A549 (cell line): ENCODE results near the gene FKBP2. TPM values are rescaled to one million over a fixed set of nuclear protein-coding genes. Genes with fewer than 3 reads are reported as not detected.

ENCODE experiments used
- ATAC-seq, 2 experiments: fragments of 200-7000 bp in 1 of 2; fragments of >200 bp in 1 of 2; cut with Nextera tagmentation in 1 of 2; cut with Tn5 transposase in 1 of 2; 3 replicates each; pipeline versions ENCODE4 v1.8.0 to v1.9.1; 2018 to 2020; ENCODE audit warnings: mild to moderate bottlenecking in 1 of 2, moderate library complexity in 1 of 2
- CTCF ChIA-PET: fragments of 300-600 bp; sonication (Branson Sonifier 250); formaldehyde crosslinking; extraction: SDS; loops from one replicate; lab custom pipeline; 2021; ENCODE audit warnings: antibody characterized with exemption, inconsistent platforms; lab: Yijun Ruan, JAX
- POLR2A ChIA-PET: fragments of 350-600 bp; formaldehyde crosslinking; extraction: SDS; loops from one replicate; lab custom pipeline; 2021; ENCODE audit warnings: antibody characterized with exemption, inconsistent platforms; lab: Yijun Ruan, JAX
- DNase-seq, 2 experiments: peaks; one replicate each; pipeline versions ENCODE4 v3.0.0 to v3.0.0-alpha.2; 2011 to 2016; ENCODE audit warnings: low read depth in 1 of 2, low spot score in 1 of 2
- FAIRE-seq: peaks from 2 replicates; lab custom pipeline; 2011; peaks lifted over from hg19 to GRCh38; lab: Jason Lieb, UNC
- H3K27ac ChIP-seq, 2 experiments: fragments of >200 bp; sonication (Bioruptor Twin); formaldehyde crosslinking; 3 replicates each; pipeline ENCODE4 v1.5.1; 2016 to 2017
- H3K4me1 ChIP-seq: fragments of >200 bp; sonication (Bioruptor Twin); formaldehyde crosslinking; 3 replicates; pipeline ENCODE4 v1.6.1; 2016
- H3K4me2 ChIP-seq: fragments of >200 bp; sonication (Bioruptor Twin); formaldehyde crosslinking; 3 replicates; pipeline ENCODE4 v1.6.1; 2016
- H3K4me3 ChIP-seq: fragments of >200 bp; sonication (Bioruptor Twin); formaldehyde crosslinking; 3 replicates; pipeline ENCODE4 v1.5.1; 2016
- H3K9me3 ChIP-seq: fragments of >200 bp; sonication (Bioruptor Twin); formaldehyde crosslinking; 3 replicates; pipeline ENCODE4 v1.6.1; 2016
- ATOH8 ChIP-seq: fragments of 250-450 bp; sonication (Bioruptor Pico); IDR thresholded peaks from 2 replicates; pipeline ENCODE4 v1.5.0; 2020; ENCODE audit warnings: low read depth, mild to moderate bottlenecking, moderate library complexity
- BHLHE40 ChIP-seq: IDR thresholded peaks from 2 replicates; pipeline ENCODE4 v1.6.1; 2012; ENCODE audit warnings: low read depth, low read length, inconsistent platforms
- CBX8 ChIP-seq: fragments of 200-600 bp; sonication (generic); IDR thresholded peaks from 2 replicates; pipeline ENCODE4 v1.6.1; 2016
- CEBPB ChIP-seq, 2 experiments: fragments of >200 bp in 1 of 2; sonication (Bioruptor Twin) in 1 of 2; formaldehyde crosslinking in 1 of 2; IDR thresholded peaks; 2 replicates each; pipeline ENCODE4 v1.6.1; 2012 to 2016
- CHD4 ChIP-seq: fragments of 200-600 bp; sonication (generic); IDR thresholded peaks from 2 replicates; pipeline ENCODE4 v1.6.1; 2016; ENCODE audit warnings: antibody characterized with exemption, mild to moderate bottlenecking, borderline replicate concordance
- EHF ChIP-seq: fragments of 250-450 bp; sonication (Bioruptor Pico); IDR thresholded peaks from 2 replicates; pipeline ENCODE4 v1.5.0; 2020; ENCODE audit warnings: mild to moderate bottlenecking
- EHMT2 ChIP-seq: fragments of 200-600 bp; sonication (generic); IDR thresholded peaks from 2 replicates; pipeline ENCODE4 v1.6.1; 2016; ENCODE audit warnings: antibody characterized with exemption, low read depth, mild to moderate bottlenecking, moderate library complexity
- FOSB ChIP-seq: fragments of 250-450 bp; sonication (Bioruptor Pico); IDR thresholded peaks from 2 replicates; pipeline ENCODE4 v1.5.0; 2020; ENCODE audit warnings: mild to moderate bottlenecking, moderate library complexity
- GATA3 ChIP-seq: IDR thresholded peaks from 2 replicates; pipeline ENCODE4 v1.6.1; 2012; ENCODE audit warnings: borderline replicate concordance
- HDAC2 ChIP-seq: fragments of 200-600 bp; sonication (generic); IDR thresholded peaks from 2 replicates; pipeline ENCODE4 v1.6.1; 2016
- JUN ChIP-seq, 2 experiments: fragments of >200 bp; sonication (Bioruptor Twin); formaldehyde crosslinking; IDR thresholded peaks; 2 replicates in 1 of 2; 3 replicates in 1 of 2; pipeline ENCODE4 v1.6.1; 2016 to 2017
- JUNB ChIP-seq: fragments of >200 bp; sonication (Bioruptor Twin); formaldehyde crosslinking; IDR thresholded peaks from 2 replicates; pipeline ENCODE4 v1.6.1; 2016
- MAZ ChIP-seq: fragments of 150-350 bp; IDR thresholded peaks from 2 replicates; pipeline ENCODE4 v1.6.1; 2014; ENCODE audit warnings: antibody characterized with exemption, low read depth, low read length, borderline replicate concordance
- MYC ChIP-seq: IDR thresholded peaks from 2 replicates; pipeline ENCODE4 v1.6.1; 2012; ENCODE audit warnings: mild to moderate bottlenecking, inconsistent platforms, low read length, improper control_type of control experiment, borderline replicate concordance
- NFE2L2 ChIP-seq: fragments of 150-350 bp; conservative IDR thresholded peaks from 2 replicates; pipeline ENCODE4 v1.6.1; 2014; ENCODE audit warnings: low read length
- PBX3 ChIP-seq: IDR thresholded peaks from 2 replicates; pipeline ENCODE4 v1.6.1; 2012
- PHF8 ChIP-seq: fragments of 200-600 bp; sonication (generic); IDR thresholded peaks from 2 replicates; pipeline ENCODE4 v1.6.1; 2016; ENCODE audit warnings: low read depth, mild to moderate bottlenecking, antibody characterized with exemption, moderate library complexity, borderline replicate concordance
- POLR2AphosphoS2 ChIP-seq: conservative IDR thresholded peaks from 2 replicates; pipeline ENCODE4 v1.6.1; 2012; ENCODE audit warnings: low read length, improper control_type of control experiment, inconsistent platforms
- RARB ChIP-seq: fragments of 250-450 bp; sonication (Bioruptor Pico); IDR thresholded peaks from 2 replicates; pipeline ENCODE4 v1.8.0; 2021; ENCODE audit warnings: mild to moderate bottlenecking, moderate library complexity
- RFX5 ChIP-seq: fragments of 450-650 bp; IDR thresholded peaks from 2 replicates; pipeline ENCODE4 v1.7.1; 2014; ENCODE audit warnings: antibody characterized with exemption, mild to moderate bottlenecking, moderate library complexity
- RNF2 ChIP-seq: fragments of 200-600 bp; sonication (generic); IDR thresholded peaks from 2 replicates; pipeline ENCODE4 v1.6.1; 2016; ENCODE audit warnings: low read depth, mild to moderate bottlenecking, antibody characterized with exemption, moderate library complexity, borderline replicate concordance
- SREBF2 ChIP-seq: fragments of 450-650 bp; IDR thresholded peaks from 2 replicates; pipeline ENCODE4 v1.6.1; 2014; ENCODE audit warnings: mild to moderate bottlenecking, moderate library complexity
- TFCP2L1 ChIP-seq: fragments of 250-450 bp; sonication (Bioruptor Pico); IDR thresholded peaks from 2 replicates; pipeline ENCODE4 v1.5.0; 2021; ENCODE audit warnings: mild to moderate bottlenecking
- ZFP36 ChIP-seq: fragments of 450-650 bp; IDR thresholded peaks from 2 replicates; pipeline ENCODE4 v1.6.1; 2014; ENCODE audit warnings: borderline replicate concordance; ENCODE audit not compliant: partially characterized antibody
- WGBS: methylation state at CpG from one replicate; pipeline ENCODE4 v1.1.6; 2017; ENCODE audit errors: missing lambda C conversion rate; 5-methylcytosine and 5-hydroxymethylcytosine counted together
- polyA plus RNA-seq, 4 experiments: library from polyadenylated mRNA; depleted of rRNA in 3 of 4; stranded (reverse); fragments of >200 nt; fragmentation: RNase III in 1 of 4; extraction: RNeasy Plus Mini Kit Qiagen cat#74134 plus additional on column Dnase treatment in 1 of 4; gene quantifications; 2 replicates in 3 of 4; 3 replicates in 1 of 4; pipeline ENCODE4 v1.2.3, GENCODE V29; 2011 to 2017

FKBP2 gene
- polyA plus RNA-seq, 2 of the 4 experiments (the other 2 are of a cell fraction): 40.5 to 131 TPM

GRCh38 chr11:64232182-64232966, 8.5 kb upstream of the FKBP2 start:
- no peak overlapping the region for H3K27ac ChIP-seq
- H3K4me1 ChIP-seq: peaks cover 40% of the 10 kb centered on the region
- WGBS: 92% methylated on average over 15 of the region's 15 CpGs
- FAIRE-seq (no peak), ATAC-seq (no peak), DNase-seq (no peak)
- H3K9me3 ChIP-seq: no peaks in the 10 kb centered on the region
- CTCF ChIA-PET: interaction anchor here (0.9 to 2.8 kb wide), 8 partner anchors 8 to 72 kb away, joined by 3 to 14 read pairs (median 8); no protein-coding TSS in a partner anchor
- no peak overlapping the region for H3K4me3 ChIP-seq
- TF ChIP-seq EHMT2 (no peak), BHLHE40 (no peak), POLR2AphosphoS2 (no peak), ZFP36 (no peak), CBX8 (no peak), GATA3 (no peak), HDAC2 (no peak), JUNB (no peak), CEBPB (IDR thresholded peaks at IDR 0.05) (no peak), RARB (no peak), TFCP2L1 (CRISPR knock-in tag) (no peak), FOSB (no peak), EHF (CRISPR knock-in tag) (no peak), PHF8 (no peak)
- H3K4me2 ChIP-seq: no peak overlapping the region
- POLR2A ChIA-PET: interaction anchor here (1.0 to 1.1 kb wide), 2 partner anchors 9 to 48 kb away, joined by 3 to 6 read pairs; partner anchors contain the start of gene FKBP2

- H3K27ac ChIP-seq: no peak overlapping the region
- no peak for DNase-seq
- H3K4me2 ChIP-seq: no peak overlapping the region
- CTCF ChIA-PET: interaction anchor here (0.9 to 2.8 kb wide), 9 partner anchors 8 to 121 kb away, joined by 3 to 14 read pairs (median 4); no protein-coding TSS in a partner anchor
- POLR2A ChIA-PET: interaction anchor here (1.0 to 1.1 kb wide), 2 partner anchors 8 to 49 kb away, joined by 3 to 6 read pairs; partner anchors contain the start of gene FKBP2
- FAIRE-seq: no peak
- no peak overlapping the region for H3K4me3 ChIP-seq
- ATAC-seq: no peak
- H3K9me3 ChIP-seq: no peaks in the 10 kb centered on the region
- 87% methylated on average over 8 of the region's 8 CpGs for WGBS
- H3K4me1 ChIP-seq: peaks cover 40% of the 10 kb centered on the region
- TF ChIP-seq JUN (IDR thresholded peaks at IDR 0.05) (no peak), SREBF2 (no peak), MAZ (no peak), NFE2L2 (no peak), MYC (no peak), ATOH8 (no peak), PHF8 (no peak), RFX5 (no peak), CHD4 (no peak), RNF2 (no peak), PBX3 (no peak)
Observed at GRCh38 chr11:64232967-64233315, 8.0 kb upstream of the FKBP2 start.
